NCI-H226 (cell line): ENCODE data around the gene BCL2L14.
"Not testable (repeated sequence)": the region's sequence is repeated elsewhere in the genome, so short reads cannot be mapped to it uniquely, and the experiment has no call there.

ENCODE experiments used
- DNase-seq: peaks from one replicate; pipeline ENCODE4 v3.0.0-alpha.2; 2015

The BCL2L14 gene

DNA sequence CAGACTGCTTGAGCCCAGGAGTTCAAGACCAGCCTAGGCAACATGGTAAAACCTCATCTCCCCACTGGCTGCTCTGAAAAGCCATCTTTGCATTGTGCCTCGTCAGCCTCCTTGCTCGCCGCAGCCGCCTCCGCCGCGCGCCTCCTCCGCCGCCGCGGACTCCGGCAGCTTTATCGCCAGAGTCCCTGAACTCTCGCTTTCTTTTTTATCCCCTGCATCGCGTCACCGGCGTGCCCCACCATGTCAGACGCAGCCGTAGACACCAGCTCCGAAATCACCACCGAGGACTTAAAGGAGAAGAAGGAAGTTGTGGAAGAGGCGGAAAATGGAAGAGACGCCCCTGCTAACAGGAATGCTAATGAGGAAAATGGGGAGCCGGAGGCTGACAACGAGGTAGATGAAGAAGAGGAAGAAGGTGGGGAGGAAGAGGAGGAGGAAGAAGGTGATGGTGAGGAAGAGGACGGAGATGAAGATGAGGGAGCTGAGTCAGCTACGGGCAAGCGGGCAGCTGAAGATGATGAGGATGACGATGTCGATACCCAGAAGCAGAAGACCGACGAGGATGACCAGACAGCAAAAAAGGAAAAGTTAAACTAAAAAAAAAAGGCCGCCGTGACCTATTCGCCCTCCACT is 40.3 kb downstream of the BCL2L14 start:
- not testable (repeated sequence) for DNase-seq

GRCh38 chr12:12115514-12115913 is 44.8 kb downstream of the BCL2L14 start:
- no peak for DNase-seq

GRCh38 chr12:12116677-12117076 is 45.9 kb downstream of the BCL2L14 start:
- DNase-seq, result no peak

- no peak for DNase-seq
Measured at GRCh38 chr12:12121061-12121460, 50.3 kb downstream of the BCL2L14 start.

DNA sequence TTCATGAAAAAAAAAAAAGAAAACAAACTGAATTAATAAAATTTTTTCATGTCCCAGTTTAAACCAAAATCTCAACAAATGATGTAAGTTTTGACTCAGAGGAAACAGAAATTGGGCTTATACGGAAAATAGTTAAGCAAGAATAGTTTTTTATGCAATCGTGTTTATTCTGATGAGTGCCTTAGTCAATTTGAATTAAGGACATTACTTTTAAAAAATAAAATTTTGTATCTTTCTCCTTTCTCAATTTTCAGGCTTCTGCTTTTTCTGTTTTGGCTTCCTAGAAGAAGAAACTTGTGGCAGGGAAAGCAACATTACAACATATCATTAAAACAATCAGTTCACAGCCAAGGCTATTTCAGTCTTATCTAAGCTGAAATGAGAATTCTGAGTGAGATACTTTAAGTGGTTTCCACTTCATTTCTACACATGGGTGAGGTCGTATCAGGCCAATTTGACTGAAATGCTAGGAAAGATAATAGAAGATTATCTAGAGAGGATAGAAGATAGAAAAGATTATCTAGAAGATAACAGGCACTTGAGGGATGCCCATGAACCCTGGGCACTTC is 52.4 kb downstream of the BCL2L14 start:
- no peak for DNase-seq

- DNase-seq, result no peak
Measured at GRCh38 chr12:12126551-12126950, 55.8 kb downstream of the BCL2L14 start.

DNA sequence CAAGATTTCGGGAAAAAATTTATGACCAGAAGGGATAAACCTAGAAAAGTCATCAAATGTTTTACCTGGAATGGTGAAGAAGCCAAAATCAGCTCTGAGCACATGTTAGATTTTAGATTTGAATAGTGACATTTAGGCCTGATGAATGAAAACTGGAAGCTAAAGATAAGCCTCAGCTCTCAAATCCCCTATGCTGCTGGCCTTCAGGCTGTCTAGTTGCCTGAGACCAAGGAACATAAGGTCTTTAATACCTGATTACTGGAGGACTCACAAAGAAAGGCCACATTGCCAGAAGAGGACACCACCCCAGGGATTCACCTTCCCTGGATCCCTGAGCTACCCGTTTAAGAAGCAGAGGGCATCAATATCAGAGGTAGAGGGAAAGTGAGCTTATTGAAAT is 56.6 kb downstream of the BCL2L14 start:
- no peak for DNase-seq

DNA sequence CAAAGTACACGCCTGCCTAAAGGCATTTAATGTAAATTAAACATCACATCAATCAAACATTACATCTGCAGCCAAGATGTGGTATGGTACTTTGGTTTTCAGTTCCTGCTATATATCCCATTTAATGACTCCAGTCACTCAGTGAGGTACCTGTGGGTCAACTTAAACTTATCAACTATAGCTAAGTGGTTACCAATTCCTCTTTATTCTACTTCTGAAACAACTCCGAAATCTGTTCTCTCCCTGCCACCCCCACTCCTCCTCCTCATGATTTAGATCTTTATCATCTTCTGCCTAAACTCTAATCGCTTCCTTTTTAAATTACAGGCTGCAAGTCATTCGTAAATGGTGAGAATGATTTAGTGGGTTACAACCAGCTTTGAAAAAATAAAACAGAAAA is 57.9 kb downstream of the BCL2L14 start:
- DNase-seq, result no peak

DNA sequence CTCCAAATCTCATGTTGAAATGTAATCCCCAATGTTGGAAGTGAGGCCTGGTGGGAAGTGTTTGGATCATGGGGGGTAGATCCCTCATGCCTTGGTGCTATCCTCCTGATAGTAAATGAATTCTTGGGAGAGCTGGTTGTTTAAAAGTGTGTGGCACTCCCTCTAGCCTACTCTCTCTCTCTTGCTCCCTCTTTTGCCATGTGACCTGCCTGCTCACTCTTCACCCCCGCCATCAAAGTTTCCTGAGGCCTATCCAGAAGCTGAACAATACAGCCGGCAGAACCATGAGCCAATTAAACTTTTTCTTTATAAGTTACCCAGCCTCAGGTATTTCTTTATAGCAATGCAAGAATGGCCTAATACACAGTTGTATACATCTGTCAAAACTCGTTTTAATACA is 62.5 kb downstream of the BCL2L14 start:
- DNase-seq, result no peak

GRCh38 chr12:12133785-12134184 is 63.0 kb downstream of the BCL2L14 start:
- DNase-seq, result no peak

DNA sequence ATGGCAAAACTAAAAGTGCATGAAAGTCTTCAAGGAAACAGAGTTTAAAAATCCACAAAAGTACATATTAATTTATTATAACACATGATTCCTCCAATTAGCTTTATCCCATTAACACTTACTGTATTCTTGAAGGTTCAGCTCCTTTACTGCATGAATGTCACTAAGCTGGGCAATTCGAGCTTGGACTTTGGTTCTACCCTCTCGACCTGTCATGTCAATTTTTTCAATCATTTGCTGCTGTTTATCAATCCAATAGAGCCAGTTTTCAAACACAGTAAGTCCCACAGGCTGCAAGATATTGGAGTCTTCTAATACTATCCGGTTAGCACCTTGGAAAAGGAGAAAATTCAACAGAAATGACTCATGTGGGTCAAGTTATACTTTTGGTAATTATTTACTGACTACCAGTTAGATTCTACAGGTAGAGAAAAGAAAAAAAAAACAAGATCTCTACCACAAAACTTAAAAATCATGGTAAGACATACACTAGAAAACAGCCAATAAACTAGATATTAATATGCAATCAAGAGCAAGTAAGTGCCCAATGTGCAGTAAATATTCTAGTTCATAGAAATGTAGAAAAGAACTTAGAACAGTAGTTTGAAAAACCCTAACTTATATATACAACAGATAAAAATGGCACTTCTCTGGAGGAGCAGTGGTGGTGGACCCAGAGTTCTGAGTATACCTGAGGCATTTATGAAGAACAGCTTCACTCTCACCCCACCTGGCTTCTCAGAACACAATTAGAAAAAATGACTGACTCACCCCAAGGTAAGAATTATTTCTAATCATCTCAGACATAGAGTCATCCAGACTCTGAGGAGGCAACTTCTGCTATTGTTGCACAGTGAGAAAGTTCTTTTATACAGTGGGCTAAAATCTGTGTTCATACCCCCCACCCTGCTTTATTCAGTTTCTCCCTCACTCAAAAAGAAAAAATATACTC is 67.7 kb downstream of the BCL2L14 start:
- no peak for DNase-seq

GRCh38 chr12:12141000-12141399 is 70.3 kb downstream of the BCL2L14 start:
- DNase-seq, result no peak

DNA sequence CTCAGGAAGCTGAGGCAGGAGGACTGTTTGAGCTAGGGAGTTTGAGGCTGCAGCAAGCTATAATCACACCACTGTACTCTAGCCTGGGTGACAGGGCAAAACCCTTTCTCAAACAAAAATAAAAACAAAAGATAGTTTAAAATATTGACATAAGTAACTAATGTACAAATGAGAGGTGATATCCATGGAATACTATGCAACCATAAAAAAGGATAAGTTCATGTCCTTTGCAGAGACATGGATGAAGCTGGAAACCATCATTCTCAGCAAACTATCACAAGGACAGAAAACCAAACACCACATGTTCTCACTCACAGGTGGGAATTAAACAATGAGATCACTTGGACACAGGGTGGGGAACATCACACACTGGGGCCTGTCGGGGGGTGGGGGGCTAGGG is 73.8 kb downstream of the BCL2L14 start:
- not testable (repeated sequence) for DNase-seq

DNA sequence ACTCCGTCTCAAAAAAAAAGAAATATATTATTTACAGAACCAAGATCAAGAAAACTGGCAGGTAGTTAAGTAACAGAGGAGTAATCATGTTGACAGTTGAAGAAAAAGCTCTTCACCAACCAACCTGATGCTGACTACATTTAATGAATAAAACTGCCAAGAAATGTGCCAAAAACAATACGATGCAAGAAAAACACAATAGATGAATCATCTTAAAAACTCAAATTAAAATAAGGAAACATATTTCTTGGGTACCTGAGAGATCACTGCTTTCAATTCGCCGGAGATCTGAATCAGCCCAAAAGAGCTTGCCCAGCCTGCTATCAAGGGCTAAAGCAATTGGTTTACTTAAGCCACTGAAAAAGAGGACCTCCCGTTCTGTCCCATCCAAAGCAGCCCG is 76.4 kb downstream of the BCL2L14 start:
- no peak for DNase-seq
